CD4-positive, alpha-beta memory T cell (primary cell): ENCODE measurements around the gene BCAR1. TPM values are rescaled to one million over a fixed set of nuclear protein-coding genes. Genes with fewer than 3 reads are reported as not detected.

Experiments used
- CTCF ChIA-PET: fragments of 350-600 bp; sonication (Branson Sonifier 250); formaldehyde crosslinking; loops from one replicate; lab custom pipeline; 2021; ENCODE audit warnings: inconsistent platforms; ENCODE audit not compliant: partially characterized antibody; lab: Charles Lee
- POLR2A ChIA-PET: fragments of 350-600 bp; sonication (Branson Sonifier 250); formaldehyde crosslinking; loops from one replicate; lab custom pipeline; 2021; ENCODE audit not compliant: partially characterized antibody; lab: Charles Lee
- DNase-seq, 5 donors: peaks; one replicate each; pipeline versions ENCODE4 v3.0.0 to v3.0.0-alpha.2; 2020 to 2022; ENCODE audit warnings: mixed read lengths in 1 of 5
- H3K27ac ChIP-seq: one replicate; pipeline ENCODE4 v1.7.0; 2013; ENCODE audit warnings: low read depth, low read length
- H3K27me3 ChIP-seq: 2 replicates; pipeline ENCODE4 v1.7.0; 2013; ENCODE audit warnings: mild to moderate bottlenecking, low read length, moderate library complexity; ENCODE audit not compliant: insufficient read depth
- H3K36me3 ChIP-seq: 2 replicates; pipeline ENCODE4 v1.7.0; 2013; ENCODE audit warnings: mild to moderate bottlenecking, low read length, moderate library complexity; ENCODE audit not compliant: insufficient read depth
- H3K4me1 ChIP-seq: 2 replicates; pipeline ENCODE4 v1.7.0; 2013; ENCODE audit warnings: mild to moderate bottlenecking, low read length, moderate library complexity; ENCODE audit not compliant: insufficient read depth
- H3K4me3 ChIP-seq, 2 donors: one replicate each; pipeline ENCODE4 v1.7.0; 2013; ENCODE audit warnings: low read length in 2 of 2, mild to moderate bottlenecking in 1 of 2
- H3K9me3 ChIP-seq, 2 donors: one replicate each; pipeline ENCODE4 v1.7.0; 2013; ENCODE audit warnings: low read length in 2 of 2, control low read depth in 1 of 2; ENCODE audit not compliant: control insufficient read depth in 1 of 2
- H3K27ac Mint-ChIP-seq, 7 donors: one replicate each; pipeline ENCODE4 v1.8.0; 2020 to 2021; ENCODE audit warnings: mixed read lengths in 7 of 7, mild to moderate bottlenecking in 6 of 7, inconsistent platforms in 3 of 7, moderate library complexity in 3 of 7
- H3K27me3 Mint-ChIP-seq, 2 donors: one replicate each; pipeline ENCODE4 v1.8.0; 2020 to 2021; ENCODE audit warnings: mixed read lengths in 2 of 2
- H3K36me3 Mint-ChIP-seq, 2 donors: one replicate each; pipeline ENCODE4 v1.8.0; 2020 to 2021; ENCODE audit warnings: mixed read lengths in 2 of 2, inconsistent platforms in 1 of 2, mild to moderate bottlenecking in 1 of 2
- H3K4me1 Mint-ChIP-seq, 4 donors: one replicate each; pipeline ENCODE4 v1.8.0; 2020 to 2021; ENCODE audit warnings: mixed read lengths in 4 of 4, mild to moderate bottlenecking in 1 of 4
- H3K4me3 Mint-ChIP-seq, 8 donors: one replicate each; pipeline ENCODE4 v1.8.0; 2020 to 2021; ENCODE audit warnings: mixed read lengths in 8 of 8, mild to moderate bottlenecking in 7 of 8, moderate library complexity in 6 of 8, inconsistent platforms in 3 of 8
- H3K9me3 Mint-ChIP-seq, 8 donors: one replicate each; pipeline ENCODE4 v1.8.0; 2020 to 2021; ENCODE audit warnings: mixed read lengths in 8 of 8, mild to moderate bottlenecking in 5 of 8, inconsistent platforms in 3 of 8, moderate library complexity in 1 of 8
- intact Hi-C: fragments of 100-400 bp; cut with micrococcal nuclease; formaldehyde crosslinking; loops from one replicate; pipeline ENCODE4 v1.15.1; 2023
- polyA plus RNA-seq, 2 donors: library from polyadenylated mRNA; unstranded; fragments of 300-500 nt; fragmentation: Illumina TruSeq; gene quantifications; one replicate each; pipeline ENCODE4 v1.2.3, GENCODE V29; 2021
- total RNA-seq, 2 experiments: library from RNA; stranded (reverse); gene quantifications; one replicate each; pipeline ENCODE4 v1.2.3, GENCODE V29; 2021

Gene BCAR1
- total RNA-seq: under 1 TPM in 1 of 2 experiments, not detected in 1; 0.36 TPM
- polyA plus RNA-seq: under 1 TPM in 1 of 2 donors, not detected in 1; 0.30 TPM

DNA sequence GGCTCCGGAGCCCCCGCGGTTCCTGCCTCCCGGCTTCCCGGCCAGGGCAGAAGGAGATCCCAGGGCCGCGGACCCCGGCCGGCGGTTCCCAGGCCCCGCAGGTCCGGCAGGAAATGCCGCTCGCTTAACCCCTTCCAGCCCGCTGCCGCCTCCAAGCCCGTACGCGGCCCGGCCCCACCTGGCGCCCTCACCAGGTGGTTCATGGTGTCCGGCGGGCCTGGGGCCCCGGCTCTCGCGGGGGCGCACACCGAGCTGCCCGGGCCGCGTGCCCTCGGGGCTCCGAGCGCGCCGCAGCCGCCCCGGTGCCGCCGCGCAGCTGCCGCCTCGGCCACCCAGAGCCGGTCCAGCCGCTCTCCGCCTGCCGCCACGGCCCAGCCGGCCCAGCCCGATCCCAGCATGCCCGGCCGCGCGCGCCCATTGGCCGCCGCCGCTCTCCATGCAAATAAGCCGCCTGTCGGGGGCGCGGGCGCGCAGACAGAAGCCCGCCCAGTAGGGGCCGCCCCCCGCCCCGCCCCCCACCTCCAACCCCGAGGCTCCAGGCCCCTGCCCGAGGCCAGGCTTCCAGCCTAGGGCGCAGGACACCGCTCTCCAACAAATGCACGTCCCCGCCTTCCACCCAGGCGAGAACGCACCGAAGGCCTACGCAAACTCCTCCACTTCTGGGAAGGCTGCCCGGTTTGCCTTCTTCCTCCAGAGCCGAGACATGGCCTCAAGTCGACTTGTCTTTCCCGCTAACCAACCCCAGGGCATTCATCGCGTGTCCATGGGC, at the start of gene BCAR1:
BCAR1 (minus strand) TSS at position 345 of the 769 bp plus-strand sequence; CDS start at position 203, 142 bp downstream.
- peaks cover 18% of the 10 kb centered on the region for H3K27me3 ChIP-seq
- POLR2A ChIA-PET: no interaction called here

GRCh38 chr16:75298267-75298666, 46.8 kb upstream of the BCAR1 start:
- H3K36me3 ChIP-seq: no peaks in the 10 kb centered on the region
- H3K9me3 ChIP-seq: no peaks in the 10 kb centered on the region
- H3K9me3 Mint-ChIP-seq: peaks cover 0 to 2% (median 0%) of the 10 kb centered on the region in 8 donors
- ChIA-PET CTCF (interaction anchor here (1.5 kb wide), 1 partner anchor 45 kb away, joined by 4 read pairs; no protein-coding TSS in a partner anchor), POLR2A (no interaction called here)
- H3K4me1 Mint-ChIP-seq: peaks cover 0 to 3% (median 0%) of the 10 kb centered on the region in 4 donors
- peaks cover 64 to 73% of the 10 kb centered on the region in 2 donors for H3K36me3 Mint-ChIP-seq
- H3K27me3 ChIP-seq: no peaks in the 10 kb centered on the region
- H3K27ac ChIP-seq: no peak overlapping the region
- H3K4me3 ChIP-seq: no peak overlapping the region
- intact Hi-C loops: no loop called here
- no peak overlapping the region for H3K4me3 Mint-ChIP-seq
- DNase-seq: no peak
- H3K27ac Mint-ChIP-seq: no peak overlapping the region
- H3K4me1 ChIP-seq: no peaks in the 10 kb centered on the region
- H3K27me3 Mint-ChIP-seq: no peaks in the 10 kb centered on the region

More for the DNA sequence above, at the start of gene BCAR1:
- Mint-ChIP-seq H3K9me3 (no peaks in the 10 kb centered on the region), H3K4me3 (peak within 1 kb of the TSS; percentile 47 to 78 (median 65)), H3K4me1 (peaks cover 2 to 16% (median 4%) of the 10 kb centered on the region in 4 donors), H3K27ac (peak within 1 kb of the TSS in 1 of 7 donors; percentile 73), H3K36me3 (no peaks in the 10 kb centered on the region), H3K27me3 (peaks cover 21 to 22% of the 10 kb centered on the region in 2 donors)
- Histone ChIP-seq H3K4me1 (peaks cover 12% of the 10 kb centered on the region), H3K4me3 (peak within 1 kb of the TSS in 1 of 2 donors; percentile 13), H3K36me3 (no peaks in the 10 kb centered on the region), H3K27ac (no peak within 1 kb of the TSS), H3K9me3 (no peaks in the 10 kb centered on the region)
- DNase-seq: peak in 1 of 5 donors; percentile 25
- CTCF ChIA-PET: interaction anchor here (1.1 kb wide), 1 partner anchor 15 kb away, joined by 3 read pairs; no protein-coding TSS in a partner anchor
- intact Hi-C loops: no loop called here

- Mint-ChIP-seq H3K36me3 (peaks cover 71 to 80% of the 10 kb centered on the region in 2 donors), H3K9me3 (peaks cover 0 to 2% (median 0%) of the 10 kb centered on the region in 8 donors), H3K4me3 (no peak overlapping the region), H3K4me1 (peaks cover 0 to 3% (median 0%) of the 10 kb centered on the region in 4 donors), H3K27ac (peak overlapping the region in 1 of 7 donors; percentile 3), H3K27me3 (no peaks in the 10 kb centered on the region)
- Histone ChIP-seq H3K36me3 (peaks cover 12% of the 10 kb centered on the region), H3K4me1 (no peaks in the 10 kb centered on the region), H3K4me3 (no peak overlapping the region), H3K27me3 (no peaks in the 10 kb centered on the region), H3K27ac (no peak overlapping the region), H3K9me3 (no peaks in the 10 kb centered on the region)
- POLR2A ChIA-PET: no interaction called here
- intact Hi-C loops: no loop called here
- DNase-seq: no peak
- CTCF ChIA-PET: no interaction called here
Observed at GRCh38 chr16:75296606-75297005, 45.2 kb upstream of the BCAR1 start.

DNA sequence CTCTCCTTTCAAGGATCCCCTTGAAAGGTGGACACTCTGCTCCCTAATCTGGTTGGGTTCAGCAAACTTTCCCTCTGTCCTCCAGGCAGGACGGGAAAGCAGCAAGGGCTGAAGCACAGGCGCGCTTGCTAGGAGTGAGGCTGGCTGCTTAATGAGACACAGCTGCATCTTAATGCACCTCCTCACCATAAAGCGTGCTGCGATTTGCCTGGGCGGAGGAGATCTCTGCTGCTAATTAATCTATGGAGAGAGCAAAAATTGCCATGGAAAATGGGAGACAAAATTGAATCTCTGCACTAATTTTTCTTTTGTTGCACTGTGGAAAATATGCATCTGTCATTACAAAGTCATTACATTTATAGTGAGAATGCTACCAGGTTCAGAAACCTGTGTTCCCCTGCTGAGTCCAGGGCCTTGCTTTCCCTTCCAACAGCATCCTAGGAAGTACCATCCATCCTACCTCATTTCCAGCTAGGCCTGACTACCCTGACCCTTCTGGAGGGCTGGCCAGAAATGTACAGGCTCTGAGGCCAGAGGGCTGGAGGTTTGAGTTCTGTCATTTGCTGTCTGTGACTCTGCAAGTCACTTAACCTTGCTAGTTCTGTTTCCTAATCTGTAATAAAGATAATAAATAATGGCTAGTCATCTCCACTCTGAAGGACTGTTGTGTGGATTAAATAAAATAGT, 43.5 kb upstream of the BCAR1 start:
- peaks cover 62 to 73% of the 10 kb centered on the region in 2 donors for H3K36me3 Mint-ChIP-seq
- Histone ChIP-seq H3K4me1 (no peaks in the 10 kb centered on the region), H3K27ac (no peak overlapping the region), H3K4me3 (no peak overlapping the region), H3K27me3 (no peaks in the 10 kb centered on the region), H3K9me3 (no peaks in the 10 kb centered on the region), H3K36me3 (peaks cover 14% of the 10 kb centered on the region)
- H3K27me3 Mint-ChIP-seq: no peaks in the 10 kb centered on the region
- no peaks in the 10 kb centered on the region for H3K9me3 Mint-ChIP-seq
- DNase-seq: no peak
- no peak overlapping the region for H3K4me3 Mint-ChIP-seq
- ChIA-PET POLR2A (no interaction called here), CTCF (no interaction called here)
- intact Hi-C loops: no loop called here
- peaks cover 0 to 6% (median 0%) of the 10 kb centered on the region in 4 donors for H3K4me1 Mint-ChIP-seq
- no peak overlapping the region for H3K27ac Mint-ChIP-seq

DNA sequence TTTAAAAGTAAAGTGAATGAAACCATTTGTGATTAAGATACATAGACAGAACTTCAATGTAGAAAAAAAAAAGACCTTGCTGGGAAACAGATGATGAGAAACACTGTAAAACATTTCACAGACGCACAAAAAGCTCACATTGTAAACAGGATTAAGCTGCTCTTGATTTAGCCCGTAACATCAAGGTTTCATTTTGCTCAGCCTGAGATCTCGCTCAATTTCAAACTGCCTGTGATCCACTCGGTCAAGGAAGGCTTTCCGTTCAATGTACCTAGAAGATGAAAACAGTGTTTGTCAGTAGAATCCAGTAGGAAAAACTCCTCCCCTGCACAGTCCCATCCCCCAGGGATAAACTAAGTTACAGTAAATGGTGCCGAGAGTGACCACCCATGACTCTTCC, 42.3 kb upstream of the BCAR1 start:
- no peak for DNase-seq
- H3K36me3 Mint-ChIP-seq: peaks cover 55 to 65% of the 10 kb centered on the region in 2 donors
- H3K27ac ChIP-seq: no peak overlapping the region
- H3K4me1 ChIP-seq: peaks cover 6% of the 10 kb centered on the region
- no peaks in the 10 kb centered on the region for H3K27me3 ChIP-seq
- H3K4me1 Mint-ChIP-seq: peaks cover 4 to 8% (median 6%) of the 10 kb centered on the region in 4 donors
- H3K36me3 ChIP-seq: peaks cover 14% of the 10 kb centered on the region
- peak overlapping the region in 1 of 7 donors; percentile 30 for H3K27ac Mint-ChIP-seq
- no peak overlapping the region for H3K4me3 ChIP-seq
- no peaks in the 10 kb centered on the region for H3K9me3 ChIP-seq
- CTCF ChIA-PET: no interaction called here
- POLR2A ChIA-PET: no interaction called here
- H3K9me3 Mint-ChIP-seq: no peaks in the 10 kb centered on the region
- no peak overlapping the region for H3K4me3 Mint-ChIP-seq
- intact Hi-C loops: no loop called here
- H3K27me3 Mint-ChIP-seq: peaks cover 0 to 1% of the 10 kb centered on the region in 2 donors

DNA sequence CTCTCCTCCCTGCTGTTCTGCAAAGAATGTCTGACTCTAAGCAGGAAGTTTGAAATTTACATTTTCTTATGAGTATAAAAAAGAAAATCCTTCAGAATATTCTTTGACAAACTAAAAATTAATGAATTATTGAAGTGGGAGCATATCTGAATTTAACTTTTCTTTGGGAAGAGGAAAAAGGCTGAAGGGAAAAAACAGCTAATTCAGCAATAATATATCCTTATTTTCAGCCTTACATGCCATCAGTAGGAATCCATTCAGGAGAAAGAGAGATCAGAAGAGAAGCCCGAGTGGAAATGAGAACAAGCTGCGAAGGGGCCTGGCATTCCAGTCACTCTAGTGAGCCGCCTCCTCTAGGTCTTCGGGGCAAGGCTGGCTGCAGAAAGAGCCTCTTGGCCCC, 41.7 kb upstream of the BCAR1 start:
- POLR2A ChIA-PET: interaction anchor here (0.7 kb wide), 1 partner anchor 12 kb away, joined by 3 read pairs; no protein-coding TSS in a partner anchor
- no peaks in the 10 kb centered on the region for H3K9me3 Mint-ChIP-seq
- H3K36me3 ChIP-seq: peaks cover 14% of the 10 kb centered on the region

More for the DNA sequence above, 41.7 kb upstream of the BCAR1 start:
- peaks cover 12% of the 10 kb centered on the region for H3K4me1 ChIP-seq
- DNase-seq: no peak
- H3K27ac ChIP-seq: no peak overlapping the region
- H3K9me3 ChIP-seq: no peaks in the 10 kb centered on the region
- no peaks in the 10 kb centered on the region for H3K27me3 ChIP-seq
- peak overlapping the region in 1 of 7 donors; percentile 54 for H3K27ac Mint-ChIP-seq
- H3K4me1 Mint-ChIP-seq: peaks cover 10 to 14% (median 12%) of the 10 kb centered on the region in 4 donors
- H3K4me3 ChIP-seq: no peak overlapping the region
- peaks cover 57 to 63% of the 10 kb centered on the region in 2 donors for H3K36me3 Mint-ChIP-seq
- CTCF ChIA-PET: interaction anchor here (0.8 to 1.2 kb wide), 2 partner anchors 60 to 92 kb away, joined by 4 to 9 read pairs; no protein-coding TSS in a partner anchor
- intact Hi-C loops: no loop called here
- H3K27me3 Mint-ChIP-seq: peaks cover 0 to 6% of the 10 kb centered on the region in 2 donors
- no peak overlapping the region for H3K4me3 Mint-ChIP-seq
